B cell (primary cell): ENCODE measurements around the gene ACOT11. TPM values are rescaled to one million over a fixed set of nuclear protein-coding genes. Genes with fewer than 3 reads are reported as not detected.

Experiments
- ATAC-seq: fragments of 200-7000 bp; cut with Tn5 transposase; one replicate; pipeline ENCODE4 v1.10.0; 2021; ENCODE audit warnings: low read depth, mild to moderate bottlenecking, moderate number of reproducible peaks, moderate library complexity
- CTCF ChIA-PET: fragments of 350-600 bp; sonication (Branson Sonifier 250); formaldehyde crosslinking; loops from one replicate; lab custom pipeline; 2021; ENCODE audit warnings: antibody characterized with exemption, inconsistent platforms; lab: Charles Lee
- POLR2A ChIA-PET: fragments of 350-600 bp; sonication (Branson Sonifier 250); formaldehyde crosslinking; loops from one replicate; lab custom pipeline; 2021; ENCODE audit warnings: antibody characterized with exemption; lab: Charles Lee
- DNase-seq: peaks from one replicate; pipeline ENCODE4 v3.0.0; 2013
- H2AFZ ChIP-seq: 2 replicates; pipeline ENCODE4 v1.6.1; 2012; ENCODE audit warnings: mild to moderate bottlenecking, low read depth, low read length; ENCODE audit not compliant: insufficient read depth, poor library complexity, severe bottlenecking
- H3K27ac ChIP-seq, 2 donors: 1 replicate in 1 of 2; 2 replicates in 1 of 2; pipeline ENCODE4 v1.5.1; 2012 to 2013; ENCODE audit warnings: low read length in 2 of 2, mild to moderate bottlenecking in 2 of 2, moderate library complexity in 1 of 2
- H3K27me3 ChIP-seq, 4 experiments: fragments of 200-600 bp in 1 of 4; sonication (generic) in 1 of 4; replicated peaks in 1 of 4; 1 replicate in 2 of 4; 2 replicates in 2 of 4; pipeline versions ENCODE4 v1.6.1 to v1.7.0; 2013 to 2016; ENCODE audit warnings: low read length in 3 of 4, mild to moderate bottlenecking in 2 of 4, mixed read lengths in 1 of 4, moderate library complexity in 1 of 4; ENCODE audit not compliant: insufficient read depth in 4 of 4, control insufficient read depth in 3 of 4; ENCODE audit errors: control extremely low read depth in 1 of 4
- H3K36me3 ChIP-seq, 2 experiments: replicated peaks in 1 of 2; 1 replicate in 1 of 2; 2 replicates in 1 of 2; pipeline versions ENCODE4 v1.6.1 to v1.7.1; 2013; ENCODE audit warnings: low read length in 1 of 2; ENCODE audit not compliant: insufficient read depth in 2 of 2, control insufficient read depth in 1 of 2; ENCODE audit errors: control extremely low read depth in 1 of 2, extremely low read depth in 1 of 2
- H3K4me1 ChIP-seq, 2 donors: fragments of 200-600 bp in 1 of 2; sonication (generic) in 1 of 2; 1 replicate in 1 of 2; 2 replicates in 1 of 2; pipeline versions ENCODE4 v1.5.1 to v1.6.1; 2013 to 2017; ENCODE audit warnings: low read length in 2 of 2; ENCODE audit not compliant: control insufficient read depth in 2 of 2, insufficient read depth in 2 of 2
- H3K4me2 ChIP-seq: replicated peaks from 2 replicates; pipeline ENCODE3; 2012; ENCODE audit warnings: mild to moderate bottlenecking, low read depth, low read length; ENCODE audit not compliant: poor library complexity, severe bottlenecking
- H3K4me3 ChIP-seq, 5 experiments: fragments of 200-600 bp in 1 of 5; sonication (generic) in 1 of 5; 1 replicate in 3 of 5; 2 replicates in 2 of 5; pipeline versions ENCODE4 v1.5.1 to v1.7.0; 2011 to 2016; ENCODE audit warnings: low read length in 4 of 5, mild to moderate bottlenecking in 4 of 5, low read depth in 2 of 5, control low read depth in 1 of 5, moderate library complexity in 1 of 5; ENCODE audit not compliant: insufficient read depth in 1 of 5; ENCODE audit errors: control extremely low read depth in 1 of 5, extremely low read depth in 1 of 5
- H3K79me2 ChIP-seq: fragments of 200-600 bp; sonication (generic); one replicate; pipeline ENCODE4 v1.6.0; 2016; ENCODE audit warnings: low read length; ENCODE audit not compliant: control insufficient read depth, insufficient read depth
- H3K9ac ChIP-seq: fragments of 200-600 bp; sonication (generic); 2 replicates; pipeline ENCODE4 v1.6.1; 2017; ENCODE audit warnings: mild to moderate bottlenecking, low read length, moderate library complexity
- H3K9me3 ChIP-seq, 3 donors: one replicate each; pipeline versions ENCODE4 v1.6.1 to v1.7.1; 2013; ENCODE audit warnings: low read length in 2 of 3; ENCODE audit not compliant: control insufficient read depth in 2 of 3, insufficient read depth in 1 of 3; ENCODE audit errors: control extremely low read depth in 1 of 3
- H4K20me1 ChIP-seq: 2 replicates; pipeline ENCODE4 v1.6.0; 2012; ENCODE audit warnings: mild to moderate bottlenecking, low read length; ENCODE audit not compliant: insufficient read depth, control insufficient read depth, poor library complexity, severe bottlenecking
- H3K27ac Mint-ChIP-seq: one replicate; pipeline ENCODE4 v1.8.0; 2021; ENCODE audit warnings: mixed read lengths
- H3K27me3 Mint-ChIP-seq: one replicate; pipeline ENCODE4 v1.8.0; 2021; ENCODE audit warnings: mixed read lengths
- H3K4me1 Mint-ChIP-seq: one replicate; pipeline ENCODE4 v1.8.0; 2021; ENCODE audit warnings: mixed read lengths
- H3K4me3 Mint-ChIP-seq: one replicate; pipeline ENCODE4 v1.8.0; 2021; ENCODE audit warnings: mixed read lengths
- H3K9me3 Mint-ChIP-seq: one replicate; pipeline ENCODE4 v1.8.0; 2022; ENCODE audit warnings: mixed read lengths; ENCODE audit not compliant: insufficient read depth
- EZH2 ChIP-seq: IDR thresholded peaks from 2 replicates; pipeline ENCODE4 v1.6.1; 2012; ENCODE audit warnings: borderline replicate concordance, low read depth, mild to moderate bottlenecking, moderate library complexity, low read length; ENCODE audit not compliant: insufficient read depth, poor library complexity, severe bottlenecking
- WGBS: methylation state at CpG from one replicate; pipeline ENCODE4 v1.1.5; 2013; ENCODE audit warnings: missing lambda C conversion rate; ENCODE audit not compliant: insufficient coverage; 5-methylcytosine and 5-hydroxymethylcytosine counted together
- intact Hi-C: fragments of 100-400 bp; cut with micrococcal nuclease; formaldehyde crosslinking; loops from one replicate; pipeline ENCODE4 v1.10.0; 2022
- polyA plus RNA-seq: library from polyadenylated mRNA; depleted of rRNA; stranded (reverse); fragments of >200 nt; gene quantifications from 2 replicates; pipeline ENCODE4 v1.2.3, GENCODE V29; 2012
- total RNA-seq, 2 donors: library from RNA; stranded (reverse); fragments of 120-200 nt in 1 of 2; gene quantifications; 1 replicate in 1 of 2; 2 replicates in 1 of 2; pipeline versions ENCODE4 v1.2.3 to v1.2.4, GENCODE V29; 2013 to 2022
- TF ChIP-seq, protein P1 (sequence below): fragments of 200-600 bp; IDR thresholded peaks from one replicate; pipeline ENCODE4 v1.8.0; 2022; ENCODE audit warnings: antibody characterized with exemption, mild to moderate bottlenecking

Gene ACOT11
- total and polyA plus RNA-seq, 2 donors (not counting 1 experiment from before 2014, with no cell fraction given) = 0.03 to 0.07 TPM

DNA sequence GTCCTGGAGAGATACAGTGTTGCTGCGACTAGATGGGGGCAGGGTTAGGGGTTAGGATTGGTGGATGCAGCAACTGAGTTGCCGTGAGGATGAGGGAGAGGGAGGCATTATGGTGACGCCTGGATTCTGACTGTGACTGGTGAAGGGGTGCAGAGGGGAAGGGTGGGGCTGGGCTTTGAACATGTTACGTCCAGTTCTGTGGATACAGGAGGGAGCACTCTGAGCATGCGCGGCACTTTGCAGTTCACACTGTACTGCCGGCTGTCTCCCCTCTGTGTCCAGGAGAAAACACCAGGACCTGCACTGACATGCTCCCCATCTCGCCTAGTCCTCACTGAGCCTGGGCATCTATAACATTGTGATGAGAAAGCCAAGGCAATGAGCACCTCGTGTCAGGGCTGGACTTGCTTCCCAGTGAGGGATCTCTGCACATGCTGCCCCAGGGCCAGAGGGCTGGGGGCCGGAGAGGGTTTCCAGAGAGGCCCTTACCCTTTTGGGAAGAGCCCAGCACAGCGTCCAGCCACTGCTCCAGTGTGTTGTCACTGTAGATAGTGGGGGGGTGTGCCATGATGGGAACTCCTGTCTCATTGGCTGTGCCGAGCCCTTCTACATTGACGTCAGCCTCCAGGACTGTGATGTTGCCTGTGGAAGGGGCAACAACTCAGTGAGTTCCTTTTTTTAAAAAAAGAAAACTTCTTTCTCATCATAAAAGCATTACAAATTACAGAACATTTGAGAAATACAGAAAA is 67.7 kb downstream of the ACOT11 start:
- 90% methylated on average over 11 of the region's 13 CpGs for WGBS

DNA sequence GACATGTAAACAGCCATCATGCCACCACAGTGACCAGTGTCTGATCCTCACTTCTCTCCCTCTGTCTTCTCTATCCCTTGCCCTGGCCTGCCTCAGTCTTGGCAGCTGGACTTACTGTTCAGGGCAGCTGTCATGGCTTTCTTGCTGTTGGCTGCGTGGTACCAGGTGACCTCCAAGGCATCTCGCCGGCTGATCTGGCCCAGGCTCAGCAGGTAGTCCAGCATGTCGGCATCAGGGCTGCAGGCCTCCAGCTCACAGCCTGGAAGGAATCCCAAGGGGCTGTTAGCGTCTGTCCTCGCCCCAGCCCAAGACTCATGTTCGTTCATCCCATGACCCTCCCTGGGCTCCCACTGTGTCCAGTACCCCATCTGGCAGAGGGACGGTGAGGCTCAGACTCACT is 71.7 kb downstream of the ACOT11 start:
- no peaks in the 10 kb centered on the region for H4K20me1 ChIP-seq
- no peak overlapping the region for H3K4me3 ChIP-seq
- no peak overlapping the region for H3K9ac ChIP-seq
- no peaks in the 10 kb centered on the region for H3K4me1 Mint-ChIP-seq
- DNase-seq = no peak
- H3K4me1 ChIP-seq = no peaks in the 10 kb centered on the region
- peaks cover 17% of the 10 kb centered on the region for H3K27me3 Mint-ChIP-seq
- no peaks in the 10 kb centered on the region for H3K27me3 ChIP-seq
- no peaks in the 10 kb centered on the region for H3K36me3 ChIP-seq
- H3K27ac Mint-ChIP-seq = no peak overlapping the region
- no peak overlapping the region for H2AFZ ChIP-seq
- CTCF ChIA-PET = no interaction called here
- POLR2A ChIA-PET = no interaction called here
- H3K4me3 Mint-ChIP-seq = no peak overlapping the region
- no peak for TF ChIP-seq EZH2
- TF ChIP-seq, protein P1, sequence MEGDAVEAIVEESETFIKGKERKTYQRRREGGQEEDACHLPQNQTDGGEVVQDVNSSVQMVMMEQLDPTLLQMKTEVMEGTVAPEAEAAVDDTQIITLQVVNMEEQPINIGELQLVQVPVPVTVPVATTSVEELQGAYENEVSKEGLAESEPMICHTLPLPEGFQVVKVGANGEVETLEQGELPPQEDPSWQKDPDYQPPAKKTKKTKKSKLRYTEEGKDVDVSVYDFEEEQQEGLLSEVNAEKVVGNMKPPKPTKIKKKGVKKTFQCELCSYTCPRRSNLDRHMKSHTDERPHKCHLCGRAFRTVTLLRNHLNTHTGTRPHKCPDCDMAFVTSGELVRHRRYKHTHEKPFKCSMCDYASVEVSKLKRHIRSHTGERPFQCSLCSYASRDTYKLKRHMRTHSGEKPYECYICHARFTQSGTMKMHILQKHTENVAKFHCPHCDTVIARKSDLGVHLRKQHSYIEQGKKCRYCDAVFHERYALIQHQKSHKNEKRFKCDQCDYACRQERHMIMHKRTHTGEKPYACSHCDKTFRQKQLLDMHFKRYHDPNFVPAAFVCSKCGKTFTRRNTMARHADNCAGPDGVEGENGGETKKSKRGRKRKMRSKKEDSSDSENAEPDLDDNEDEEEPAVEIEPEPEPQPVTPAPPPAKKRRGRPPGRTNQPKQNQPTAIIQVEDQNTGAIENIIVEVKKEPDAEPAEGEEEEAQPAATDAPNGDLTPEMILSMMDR = no peak
- no peak for ATAC-seq
- H3K9me3 ChIP-seq = no peaks in the 10 kb centered on the region
- no peak overlapping the region for H3K27ac ChIP-seq
- intact Hi-C loops = no loop called here
- H3K9me3 Mint-ChIP-seq = no peaks in the 10 kb centered on the region
- WGBS = 88% methylated on average over 8 of the region's 8 CpGs
- H3K79me2 ChIP-seq = no peaks in the 10 kb centered on the region
- no peak overlapping the region for H3K4me2 ChIP-seq

More for the DNA sequence above, 67.7 kb downstream of the ACOT11 start:
- Histone ChIP-seq H4K20me1 (no peaks in the 10 kb centered on the region), H3K27ac (no peak overlapping the region), H3K4me2 (no peak overlapping the region), H2AFZ (no peak overlapping the region), H3K9me3 (no peaks in the 10 kb centered on the region), H3K36me3 (no peaks in the 10 kb centered on the region), H3K4me3 (no peak overlapping the region), H3K9ac (no peak overlapping the region), H3K27me3 (no peaks in the 10 kb centered on the region), H3K79me2 (no peaks in the 10 kb centered on the region), H3K4me1 (no peaks in the 10 kb centered on the region)
- CTCF ChIA-PET = no interaction called here
- Mint-ChIP-seq H3K27me3 (peaks cover 5% of the 10 kb centered on the region), H3K4me1 (no peaks in the 10 kb centered on the region), H3K9me3 (no peaks in the 10 kb centered on the region), H3K4me3 (no peak overlapping the region), H3K27ac (no peak overlapping the region)
- intact Hi-C loops = no loop called here
- ATAC-seq (no peak), DNase-seq (no peak)
- TF ChIP-seq EZH2 = no peak
- TF ChIP-seq, protein P1 = no peak
- POLR2A ChIA-PET = no interaction called here
